Stimulated activated CD8-positive, alpha-beta memory T cell treated with anti-CD3 and anti-CD28 coated beads, Interleukin-7, amount 100 ng/mL, for 4 hours (primary cell): ENCODE data around the gene POGZ.

Experiments used
- DNase-seq, 2 donors: peaks; one replicate each; pipeline ENCODE4 v3.0.0-alpha.2; 2020; ENCODE audit warnings: low read depth in 2 of 2

Gene POGZ

GRCh38 chr1:151459331-151460046, at the start of gene POGZ:
TSS of gene POGZ (minus strand) at chr1:151459494. CDS start at chr1:151442204, 17,290 bp downstream.
- peak; percentile 90 to 91 for DNase-seq

- DNase-seq, result no peak
Measured at GRCh38 chr1:151508833-151509232, 49.5 kb upstream of the POGZ start.

GRCh38 chr1:151504759-151505158, 45.5 kb upstream of the POGZ start:
- DNase-seq, result no peak

- DNase-seq, result no peak
Measured at GRCh38 chr1:151504252-151504651, 45.0 kb upstream of the POGZ start.

GRCh38 chr1:151502859-151503780, 43.8 kb upstream of the POGZ start:
- no peak for DNase-seq

- no peak for DNase-seq
Measured at GRCh38 chr1:151502035-151502700, 42.9 kb upstream of the POGZ start.

- DNase-seq, result no peak
Measured at GRCh38 chr1:151501474-151501873, 42.2 kb upstream of the POGZ start.

GRCh38 chr1:151499930-151500329, 40.6 kb upstream of the POGZ start:
- no peak for DNase-seq

GRCh38 chr1:151499365-151499764, 40.1 kb upstream of the POGZ start:
- DNase-seq, result no peak

- no peak for DNase-seq
Measured at GRCh38 chr1:151495316-151495715, 36.0 kb upstream of the POGZ start.

- DNase-seq, result no peak
Measured at GRCh38 chr1:151494741-151495281, 35.5 kb upstream of the POGZ start.

- no peak for DNase-seq
Measured at GRCh38 chr1:151493042-151493441, 33.7 kb upstream of the POGZ start.

- DNase-seq, result no peak
Measured at GRCh38 chr1:151492120-151492519, 32.8 kb upstream of the POGZ start.

- no peak for DNase-seq
Measured at GRCh38 chr1:151491641-151492040, 32.3 kb upstream of the POGZ start.

GRCh38 chr1:151486557-151486956, 27.3 kb upstream of the POGZ start:
- DNase-seq, result no peak

- no peak for DNase-seq
Measured at GRCh38 chr1:151485685-151486255, 26.5 kb upstream of the POGZ start.

- no peak for DNase-seq
Measured at GRCh38 chr1:151482017-151482416, 22.7 kb upstream of the POGZ start.

GRCh38 chr1:151479462-151479861, 20.2 kb upstream of the POGZ start:
- no peak for DNase-seq

GRCh38 chr1:151478923-151479322, 19.6 kb upstream of the POGZ start:
- DNase-seq, result no peak

- no peak for DNase-seq
Measured at GRCh38 chr1:151478140-151478812, 19.0 kb upstream of the POGZ start.

- DNase-seq, result no peak
Measured at GRCh38 chr1:151477066-151477465, 17.8 kb upstream of the POGZ start.
